Measurements from ENCODE around the gene RMND1.

- no peak for TF ChIP-seq POLR2AphosphoS5 (IDR thresholded peaks at IDR 0.05)
- no peak for TF ChIP-seq EP300 (conservative IDR thresholded peaks at IDR 0.05; ENCODE audit: poor library complexity, severe bottlenecking)
- no peak for TF ChIP-seq TAF1 (IDR thresholded peaks at IDR 0.05; ENCODE audit: low read depth)
- no peak for TF ChIP-seq CTCF (IDR thresholded peaks at IDR 0.05; ENCODE audit: poor library complexity, severe bottlenecking)
- TF ChIP-seq REST (IDR thresholded peaks at IDR 0.05; ENCODE audit: borderline replicate concordance), result no peak
Measured at GRCh38 chr6:151494235-151494935, 42.5 kb upstream of the RMND1 start.
